Loucy (cell line): Measurements from ENCODE around the gene TYW5.

Source experiments
- H2AFZ ChIP-seq: fragments of 200-600 bp; sonication (generic); 2 replicates; pipeline ENCODE4 v1.6.0; 2016; ENCODE audit warnings: antibody characterized with exemption, mild to moderate bottlenecking, low read length, moderate library complexity
- H3F3A ChIP-seq: fragments of 200-600 bp; 2 replicates; pipeline ENCODE4 v1.6.0; 2016; ENCODE audit warnings: antibody characterized with exemption, low read depth, mild to moderate bottlenecking
- H3K27me3 ChIP-seq: fragments of 200-600 bp; sonication (generic); 2 replicates; pipeline ENCODE4 v1.6.1; 2014; ENCODE audit warnings: low read length, mild to moderate bottlenecking; ENCODE audit not compliant: insufficient read depth, poor library complexity, severe bottlenecking
- H3K36me3 ChIP-seq: fragments of 200-600 bp; sonication (generic); 2 replicates; pipeline ENCODE4 v1.6.1; 2016; ENCODE audit warnings: low read length; ENCODE audit not compliant: insufficient read depth
- H3K4me1 ChIP-seq: fragments of 200-600 bp; sonication (generic); 2 replicates; pipeline ENCODE4 v1.5.1; 2014; ENCODE audit warnings: low read length, mild to moderate bottlenecking; ENCODE audit not compliant: insufficient read depth, poor library complexity, severe bottlenecking
- H3K4me2 ChIP-seq: fragments of 200-600 bp; sonication (generic); 2 replicates; pipeline ENCODE4 v1.6.0; 2014; ENCODE audit warnings: antibody characterized with exemption, low read length, low read depth, mild to moderate bottlenecking; ENCODE audit not compliant: poor library complexity, severe bottlenecking
- H3K4me3 ChIP-seq: fragments of 200-600 bp; sonication (generic); 2 replicates; pipeline ENCODE4 v1.5.1; 2014; ENCODE audit warnings: low read length, mild to moderate bottlenecking, mixed read lengths; ENCODE audit not compliant: poor library complexity, severe bottlenecking
- H3K79me2 ChIP-seq: fragments of 200-600 bp; sonication (generic); 2 replicates; pipeline ENCODE4 v1.6.1; 2014; ENCODE audit warnings: low read length; ENCODE audit not compliant: insufficient read depth
- H3K9ac ChIP-seq: fragments of 200-600 bp; sonication (generic); 2 replicates; pipeline ENCODE4 v1.6.0; 2014; ENCODE audit warnings: mild to moderate bottlenecking, low read depth, low read length, moderate library complexity; ENCODE audit not compliant: poor library complexity, severe bottlenecking
- H3K9me2 ChIP-seq: fragments of 200-600 bp; sonication (generic); replicated peaks from 2 replicates; pipeline ENCODE4 v1.6.1; 2016; ENCODE audit warnings: low read depth, low read length, mixed read lengths
- H3K9me3 ChIP-seq: fragments of 200-600 bp; sonication (generic); 2 replicates; pipeline ENCODE4 v1.6.1; 2014; ENCODE audit warnings: mild to moderate bottlenecking, antibody characterized with exemption, low read length, low read depth; ENCODE audit not compliant: insufficient read depth
- H4K20me1 ChIP-seq: fragments of 200-600 bp; sonication (generic); 2 replicates; pipeline ENCODE4 v1.6.0; 2014; ENCODE audit warnings: antibody characterized with exemption, low read length, mild to moderate bottlenecking; ENCODE audit not compliant: insufficient read depth, poor library complexity, severe bottlenecking
- CTCF ChIP-seq: fragments of 200-600 bp; sonication (generic); conservative IDR thresholded peaks from 2 replicates; pipeline ENCODE4 v1.5.1; 2014; ENCODE audit warnings: mild to moderate bottlenecking, antibody characterized with exemption, low read length
- EZH2phosphoT487 ChIP-seq: fragments of 200-600 bp; IDR thresholded peaks from 2 replicates; pipeline ENCODE4 v1.6.1; 2018; ENCODE audit warnings: antibody characterized with exemption, mild to moderate bottlenecking, moderate library complexity, borderline replicate concordance

The TYW5 gene

GRCh38 chr2:199951023-199951422, 4.3 kb downstream of the TYW5 start:
- H3K4me1 ChIP-seq, result peaks cover 19% of the 10 kb centered on the region
- no peak overlapping the region for H3K4me3 ChIP-seq
- peaks cover 12% of the 10 kb centered on the region for H4K20me1 ChIP-seq
- H3K36me3 ChIP-seq, result peaks cover 17% of the 10 kb centered on the region; the same call in 1 of the 2 replicates
- H3K4me2 ChIP-seq, result peak overlapping the region; percentile 16
- H2AFZ ChIP-seq, result no peak overlapping the region
- peaks cover 51% of the 10 kb centered on the region for H3K79me2 ChIP-seq
- TF ChIP-seq CTCF (no peak), EZH2phosphoT487 (no peak)
- H3K9me3 ChIP-seq, result no peaks in the 10 kb centered on the region
- H3K27me3 ChIP-seq, result no peaks in the 10 kb centered on the region
- no peak overlapping the region for H3K9ac ChIP-seq
- no peaks in the 10 kb centered on the region for H3K9me2 ChIP-seq
- H3F3A ChIP-seq, result no peaks in the 10 kb centered on the region

- Histone ChIP-seq H3K4me1 (peaks cover 19% of the 10 kb centered on the region), H3K27me3 (no peaks in the 10 kb centered on the region), H4K20me1 (peaks cover 9% of the 10 kb centered on the region), H3K9me2 (no peaks in the 10 kb centered on the region), H3K9ac (no peak overlapping the region), H3K79me2 (peaks cover 44% of the 10 kb centered on the region), H3K9me3 (no peaks in the 10 kb centered on the region), H2AFZ (no peak overlapping the region), H3K4me3 (no peak overlapping the region), H3F3A (no peaks in the 10 kb centered on the region), H3K36me3 (peaks cover 22% of the 10 kb centered on the region; the same call in 1 of the 2 replicates), H3K4me2 (no peak overlapping the region)
- TF ChIP-seq CTCF (no peak), EZH2phosphoT487 (no peak)
Measured at GRCh38 chr2:199950396-199950795, 4.9 kb downstream of the TYW5 start.

- Histone ChIP-seq H3K4me1 (no peaks in the 10 kb centered on the region), H3F3A (no peaks in the 10 kb centered on the region), H3K36me3 (peaks cover 33% of the 10 kb centered on the region; the same call in 1 of the 2 replicates), H3K4me3 (no peak overlapping the region), H3K4me2 (no peak overlapping the region), H3K27me3 (no peaks in the 10 kb centered on the region), H4K20me1 (peaks cover 9% of the 10 kb centered on the region), H3K9me3 (no peaks in the 10 kb centered on the region), H3K9me2 (no peaks in the 10 kb centered on the region), H3K79me2 (peaks cover 9% of the 10 kb centered on the region; the same call in 1 of the 2 replicates), H3K9ac (no peak overlapping the region), H2AFZ (no peak overlapping the region)
- no peak for TF ChIP-seq EZH2phosphoT487
- TF ChIP-seq CTCF, result no peak
Measured at GRCh38 chr2:199946836-199947235, 8.5 kb downstream of the TYW5 start.
